CD14-positive monocyte (primary cell): ENCODE results near the gene CDYL2. TPM values are rescaled to one million over a fixed set of nuclear protein-coding genes. Genes with fewer than 3 reads are reported as not detected.

Experiments used
- DNase-seq, 3 donors: peaks; one replicate each; pipeline ENCODE4 v3.0.0-alpha.2; 2011 to 2022
- H2AFZ ChIP-seq: 2 replicates; pipeline ENCODE4 v1.6.0; 2012; ENCODE audit warnings: mild to moderate bottlenecking, low read depth, low read length, inconsistent platforms; ENCODE audit not compliant: insufficient read depth, poor library complexity, severe bottlenecking
- H3K27ac ChIP-seq, 2 donors: 1 replicate in 1 of 2; 2 replicates in 1 of 2; pipeline ENCODE4 v1.5.1; 2012 to 2013; ENCODE audit warnings: low read length in 2 of 2, control low read depth in 1 of 2, inconsistent platforms in 1 of 2, low read depth in 1 of 2, mild to moderate bottlenecking in 1 of 2
- H3K27me3 ChIP-seq, 2 donors: one replicate each; pipeline versions ENCODE4 v1.6.0 to v1.6.1; 2011 to 2013; ENCODE audit warnings: low read length in 2 of 2; ENCODE audit not compliant: control insufficient read depth in 2 of 2, insufficient read depth in 2 of 2
- H3K36me3 ChIP-seq, 2 donors: replicated peaks in 1 of 2; 1 replicate in 1 of 2; 2 replicates in 1 of 2; pipeline versions ENCODE4 v1.5.1 to v1.6.1; 2012 to 2013; ENCODE audit warnings: low read length in 2 of 2, control low read depth in 1 of 2, inconsistent platforms in 1 of 2, mild to moderate bottlenecking in 1 of 2; ENCODE audit not compliant: insufficient read depth in 2 of 2, control insufficient read depth in 1 of 2
- H3K4me1 ChIP-seq, 2 donors: 1 replicate in 1 of 2; 2 replicates in 1 of 2; pipeline versions ENCODE4 v1.5.1 to v1.6.1; 2012 to 2013; ENCODE audit warnings: low read length in 2 of 2, control low read depth in 1 of 2, inconsistent platforms in 1 of 2, mild to moderate bottlenecking in 1 of 2, moderate library complexity in 1 of 2; ENCODE audit not compliant: insufficient read depth in 2 of 2, control insufficient read depth in 1 of 2
- H3K4me2 ChIP-seq: replicated peaks from 2 replicates; pipeline ENCODE3; 2012; ENCODE audit warnings: low read length, moderate library complexity, mild to moderate bottlenecking; ENCODE audit not compliant: poor library complexity, severe bottlenecking; ENCODE audit errors: extremely low read depth
- H3K4me3 ChIP-seq, 3 experiments: fragments of 200-600 bp in 1 of 3; sonication (generic) in 1 of 3; replicated peaks in 1 of 3; 1 replicate in 2 of 3; 2 replicates in 1 of 3; pipeline ENCODE4 v1.5.1; 2011 to 2013; ENCODE audit warnings: low read length in 3 of 3, mild to moderate bottlenecking in 3 of 3, control low read depth in 2 of 3, low read depth in 2 of 3, inconsistent platforms in 1 of 3, moderate library complexity in 1 of 3
- H3K79me2 ChIP-seq: 2 replicates; pipeline ENCODE4 v1.6.0; 2012; ENCODE audit warnings: mild to moderate bottlenecking, control low read depth, inconsistent platforms, low read length, moderate library complexity; ENCODE audit not compliant: insufficient read depth
- H3K9ac ChIP-seq: 2 replicates; pipeline ENCODE4 v1.6.0; 2017; ENCODE audit warnings: low read length, mild to moderate bottlenecking; ENCODE audit not compliant: insufficient read depth, poor library complexity, severe bottlenecking
- H3K9me3 ChIP-seq, 2 donors: replicated peaks in 1 of 2; 1 replicate in 1 of 2; 2 replicates in 1 of 2; pipeline versions ENCODE4 v1.5.1 to v1.6.1; 2012 to 2013; ENCODE audit warnings: low read length in 2 of 2, control low read depth in 1 of 2; ENCODE audit not compliant: control insufficient read depth in 1 of 2, insufficient read depth in 1 of 2
- H4K20me1 ChIP-seq: 2 replicates; pipeline ENCODE4 v1.6.0; 2012; ENCODE audit warnings: mild to moderate bottlenecking, low read length, control low read depth, moderate library complexity; ENCODE audit not compliant: insufficient read depth
- H3K27ac Mint-ChIP-seq, 7 donors: one replicate each; pipeline ENCODE4 v1.8.0; 2020; ENCODE audit warnings: mild to moderate bottlenecking in 7 of 7, mixed read lengths in 7 of 7, moderate library complexity in 6 of 7, inconsistent platforms in 2 of 7
- H3K27me3 Mint-ChIP-seq, 3 donors: one replicate each; pipeline ENCODE4 v1.8.0; 2021 to 2022; ENCODE audit warnings: low read depth in 3 of 3, mild to moderate bottlenecking in 3 of 3, mixed read lengths in 3 of 3, moderate library complexity in 3 of 3, inconsistent platforms in 1 of 3
- H3K36me3 Mint-ChIP-seq, 2 donors: one replicate each; pipeline ENCODE4 v1.8.0; 2020; ENCODE audit warnings: mixed read lengths in 2 of 2, inconsistent platforms in 1 of 2, mild to moderate bottlenecking in 1 of 2
- H3K4me1 Mint-ChIP-seq: one replicate; pipeline ENCODE4 v1.8.0; 2020; ENCODE audit warnings: mild to moderate bottlenecking, mixed read lengths
- H3K4me3 Mint-ChIP-seq, 2 donors: one replicate each; pipeline ENCODE4 v1.8.0; 2020; ENCODE audit warnings: mild to moderate bottlenecking in 2 of 2, mixed read lengths in 2 of 2, moderate library complexity in 1 of 2
- H3K9me3 Mint-ChIP-seq, 7 donors: one replicate each; pipeline ENCODE4 v1.8.0; 2020 to 2022; ENCODE audit warnings: mixed read lengths in 7 of 7, mild to moderate bottlenecking in 6 of 7, moderate library complexity in 6 of 7, inconsistent platforms in 2 of 7
- WGBS: methylation state at CpG from one replicate; pipeline ENCODE4 v1.1.5; 2013; ENCODE audit warnings: missing lambda C conversion rate; ENCODE audit not compliant: insufficient coverage; 5-methylcytosine and 5-hydroxymethylcytosine counted together
- intact Hi-C, 2 donors: fragments of 100-400 bp; cut with micrococcal nuclease; formaldehyde crosslinking; loops; one replicate each; pipeline versions ENCODE4 v1.15.0 to v1.15.1; 2023
- polyA plus RNA-seq, 3 donors: library from polyadenylated mRNA; depleted of rRNA in 1 of 3; unstranded in 2 of 3; stranded (reverse) in 1 of 3; fragments of 300-500 nt in 2 of 3; fragments of >200 nt in 1 of 3; fragmentation: Illumina TruSeq in 2 of 3; gene quantifications; 1 replicate in 2 of 3; 2 replicates in 1 of 3; pipeline ENCODE4 v1.2.3, GENCODE V29; 2012 to 2021
- TF ChIP-seq, protein P1 (sequence below): fragments of 200-600 bp; IDR thresholded peaks from one replicate; pipeline ENCODE4 v1.8.0; 2022; ENCODE audit warnings: antibody characterized with exemption, mild to moderate bottlenecking

Gene CDYL2
- polyA plus RNA-seq, 3 donors, result 0.42 to 2.6 (median 0.93) TPM

DNA sequence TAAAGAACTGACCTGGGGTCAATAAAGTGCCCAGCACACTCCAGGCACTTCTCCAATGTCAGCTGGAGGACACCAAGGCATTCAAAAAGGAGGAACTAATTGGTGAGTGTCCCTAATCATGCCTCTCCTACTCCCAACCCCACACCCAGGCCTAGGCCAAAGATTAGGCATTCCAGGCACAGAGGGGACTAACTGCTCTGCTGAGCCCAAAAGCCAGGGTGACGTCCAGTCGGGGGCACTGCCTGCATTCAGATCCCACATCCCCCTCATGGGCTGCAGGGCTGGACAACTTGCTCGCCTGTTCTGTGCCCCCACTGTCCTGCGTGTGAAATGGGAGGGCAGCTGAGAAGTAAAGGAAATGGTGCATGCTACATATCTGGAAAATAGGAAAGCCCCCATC lies 148.2 kb downstream of the CDYL2 start:
- no peak overlapping the region for H3K27ac Mint-ChIP-seq
- intact Hi-C loops, result no loop called here
- H3K4me1 Mint-ChIP-seq, result peaks cover 16% of the 10 kb centered on the region
- H3K27me3 ChIP-seq, result no peaks in the 10 kb centered on the region
- no peak overlapping the region for H2AFZ ChIP-seq
- 100% methylated on average over 1 of the region's 4 CpGs for WGBS
- no peaks in the 10 kb centered on the region for H3K79me2 ChIP-seq
- H3K4me3 Mint-ChIP-seq, result no peak overlapping the region
- TF ChIP-seq, protein P1, sequence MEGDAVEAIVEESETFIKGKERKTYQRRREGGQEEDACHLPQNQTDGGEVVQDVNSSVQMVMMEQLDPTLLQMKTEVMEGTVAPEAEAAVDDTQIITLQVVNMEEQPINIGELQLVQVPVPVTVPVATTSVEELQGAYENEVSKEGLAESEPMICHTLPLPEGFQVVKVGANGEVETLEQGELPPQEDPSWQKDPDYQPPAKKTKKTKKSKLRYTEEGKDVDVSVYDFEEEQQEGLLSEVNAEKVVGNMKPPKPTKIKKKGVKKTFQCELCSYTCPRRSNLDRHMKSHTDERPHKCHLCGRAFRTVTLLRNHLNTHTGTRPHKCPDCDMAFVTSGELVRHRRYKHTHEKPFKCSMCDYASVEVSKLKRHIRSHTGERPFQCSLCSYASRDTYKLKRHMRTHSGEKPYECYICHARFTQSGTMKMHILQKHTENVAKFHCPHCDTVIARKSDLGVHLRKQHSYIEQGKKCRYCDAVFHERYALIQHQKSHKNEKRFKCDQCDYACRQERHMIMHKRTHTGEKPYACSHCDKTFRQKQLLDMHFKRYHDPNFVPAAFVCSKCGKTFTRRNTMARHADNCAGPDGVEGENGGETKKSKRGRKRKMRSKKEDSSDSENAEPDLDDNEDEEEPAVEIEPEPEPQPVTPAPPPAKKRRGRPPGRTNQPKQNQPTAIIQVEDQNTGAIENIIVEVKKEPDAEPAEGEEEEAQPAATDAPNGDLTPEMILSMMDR, result no peak
- peaks cover 6 to 14% (median 10%) of the 10 kb centered on the region in 7 donors for H3K9me3 Mint-ChIP-seq
- H4K20me1 ChIP-seq, result no peaks in the 10 kb centered on the region
- H3K9ac ChIP-seq, result no peak overlapping the region
- H3K9me3 ChIP-seq, result peaks cover 3 to 4% of the 10 kb centered on the region in 2 donors
- no peak overlapping the region for H3K4me2 ChIP-seq
- DNase-seq, result no peak
- no peak overlapping the region for H3K4me3 ChIP-seq
- H3K27ac ChIP-seq, result no peak overlapping the region
- H3K36me3 ChIP-seq, result no peaks in the 10 kb centered on the region
- peaks cover 0 to 3% (median 0%) of the 10 kb centered on the region in 3 donors for H3K27me3 Mint-ChIP-seq
- H3K4me1 ChIP-seq, result peaks cover 0 to 7% of the 10 kb centered on the region in 2 donors
- H3K36me3 Mint-ChIP-seq, result peaks cover 7 to 22% of the 10 kb centered on the region in 2 donors

DNA sequence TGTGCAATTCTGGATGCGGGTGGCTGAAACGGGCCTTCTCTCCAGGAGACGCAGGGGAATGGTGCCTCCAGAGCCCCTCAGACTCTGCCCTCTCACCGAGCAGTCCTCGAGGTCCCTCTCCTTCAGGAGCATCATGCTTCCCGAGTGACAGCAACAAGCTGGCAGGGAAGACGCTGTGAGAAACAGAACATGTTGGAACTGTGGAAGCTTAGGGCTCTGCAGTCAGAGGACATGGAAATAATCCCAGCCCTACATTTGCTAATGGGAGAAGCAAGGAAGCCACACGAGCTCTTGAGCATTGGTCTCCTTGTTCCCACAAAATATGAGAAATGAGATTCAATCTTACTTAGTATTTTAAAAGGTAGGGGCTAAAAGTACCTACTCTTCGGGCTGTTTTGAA lies 148.6 kb downstream of the CDYL2 start:
- Histone ChIP-seq H4K20me1 (no peaks in the 10 kb centered on the region), H2AFZ (no peak overlapping the region), H3K27ac (no peak overlapping the region), H3K9ac (no peak overlapping the region), H3K79me2 (no peaks in the 10 kb centered on the region), H3K4me2 (no peak overlapping the region), H3K27me3 (no peaks in the 10 kb centered on the region), H3K4me1 (peaks cover 2 to 10% of the 10 kb centered on the region in 2 donors), H3K36me3 (no peaks in the 10 kb centered on the region), H3K9me3 (peaks cover 2 to 3% of the 10 kb centered on the region in 2 donors), H3K4me3 (no peak overlapping the region)
- Mint-ChIP-seq H3K4me1 (peaks cover 16% of the 10 kb centered on the region), H3K9me3 (peaks cover 6 to 12% (median 8%) of the 10 kb centered on the region in 7 donors), H3K27ac (no peak overlapping the region), H3K36me3 (peaks cover 7 to 19% of the 10 kb centered on the region in 2 donors), H3K27me3 (peaks cover 0 to 3% (median 0%) of the 10 kb centered on the region in 3 donors), H3K4me3 (no peak overlapping the region)
- TF ChIP-seq, protein P1, result no peak
- DNase-seq, result no peak
- intact Hi-C loops, result no loop called here
- 83% methylated on average over 3 of the region's 9 CpGs for WGBS
